AG04450 (cell line): Measurements from ENCODE around the gene MAPK10. TPM values are rescaled to one million over a fixed set of nuclear protein-coding genes. Genes with fewer than 3 reads are reported as not detected.
A peak's percentile ranks its signal among the peaks of the same experiment; 100 is the strongest.

ENCODE experiments used
- CTCF ChIA-PET: fragments of 300-600, 350-600 bp; formaldehyde crosslinking; extraction: SDS; loops from one replicate; lab custom pipeline; 2022; ENCODE audit warnings: antibody characterized with exemption, inconsistent platforms; lab: Charles Lee
- POLR2A ChIA-PET: fragments of 350-600 bp; formaldehyde crosslinking; extraction: SDS; loops from one replicate; lab custom pipeline; 2021; ENCODE audit warnings: antibody characterized with exemption, inconsistent platforms; lab: Yijun Ruan, JAX
- DNase-seq: peaks from one replicate; pipeline ENCODE4 v3.0.0-alpha.2; 2011; ENCODE audit warnings: low read depth, low spot score
- H3K27ac ChIP-seq: one replicate; pipeline ENCODE4 v1.5.1; 2012; ENCODE audit warnings: low read depth, low read length, control low read depth
- H3K27me3 ChIP-seq: one replicate; pipeline ENCODE4 v1.6.0; 2012; ENCODE audit warnings: low read length; ENCODE audit not compliant: control insufficient read depth, insufficient read depth
- H3K4me3 ChIP-seq: 2 replicates; pipeline ENCODE4 v1.5.1; 2011; ENCODE audit warnings: mild to moderate bottlenecking, low read depth, low read length, control low read depth
- H3K9me3 ChIP-seq: 2 replicates; pipeline ENCODE4 v1.5.1; 2012; ENCODE audit warnings: low read length; ENCODE audit not compliant: control insufficient read depth, insufficient read depth
- CTCF ChIP-seq: IDR thresholded peaks from 2 replicates; pipeline ENCODE4 v1.5.1; 2011; ENCODE audit warnings: low read depth, low read length, control low read depth, inconsistent platforms
- polyA minus RNA-seq: library from RNA; depleted of rRNA, polyadenylated mRNA; stranded (reverse); fragments of >200 nt; gene quantifications from 2 replicates; pipeline ENCODE4 v1.2.3, GENCODE V29; 2011; rRNA and poly(A)+ RNA removed
- polyA plus RNA-seq: library from polyadenylated mRNA; depleted of rRNA; stranded (reverse); fragments of >200 nt; gene quantifications from 2 replicates; pipeline ENCODE4 v1.2.3, GENCODE V29; 2011; rRNA removed

MAPK10 gene
- polyA plus RNA-seq, result 11.3 and 16.3 TPM in 2 replicates
- polyA minus RNA-seq, result 30.0 and 40.7 TPM in 2 replicates

- peak within 1 kb of the TSS; percentile 58 for H3K4me3 ChIP-seq
- ChIA-PET CTCF (no interaction called here), POLR2A (no interaction called here)
- no peak for TF ChIP-seq CTCF
- no peaks in the 10 kb centered on the region for H3K9me3 ChIP-seq
- H3K27me3 ChIP-seq, result no peaks in the 10 kb centered on the region
- H3K27ac ChIP-seq, result no peak within 1 kb of the TSS
- peak; percentile 81 for DNase-seq
These were observed at the start of gene MAPK10 for GRCh38 chr4:86359944-86360478. TSS of gene MAPK10 (minus strand) at chr4:86360053.

- no peak for DNase-seq
- CTCF ChIA-PET, result no interaction called here
- no peak overlapping the region for H3K4me3 ChIP-seq
- no peaks in the 10 kb centered on the region for H3K9me3 ChIP-seq
- H3K27ac ChIP-seq, result no peak overlapping the region
- TF ChIP-seq CTCF, result no peak
- H3K27me3 ChIP-seq, result no peaks in the 10 kb centered on the region
- POLR2A ChIA-PET, result no interaction called here
These were observed 43.7 kb upstream of the MAPK10 start for GRCh38 chr4:86403575-86403974.

GRCh38 chr4:86401826-86402225 is 42.0 kb upstream of the MAPK10 start:
- POLR2A ChIA-PET, result no interaction called here
- H3K27me3 ChIP-seq, result no peaks in the 10 kb centered on the region
- CTCF ChIA-PET, result no interaction called here
- no peak for DNase-seq
- no peaks in the 10 kb centered on the region for H3K9me3 ChIP-seq
- TF ChIP-seq CTCF, result no peak
- H3K4me3 ChIP-seq, result no peak overlapping the region
- H3K27ac ChIP-seq, result no peak overlapping the region

GRCh38 chr4:86400216-86400615 is 40.4 kb upstream of the MAPK10 start:
- no peak for DNase-seq
- ChIA-PET POLR2A (no interaction called here), CTCF (no interaction called here)
- Histone ChIP-seq H3K4me3 (no peak overlapping the region), H3K9me3 (no peaks in the 10 kb centered on the region), H3K27me3 (no peaks in the 10 kb centered on the region), H3K27ac (no peak overlapping the region)
- no peak for TF ChIP-seq CTCF

GRCh38 chr4:86398187-86398586 is 38.3 kb upstream of the MAPK10 start:
- DNase-seq, result no peak
- POLR2A ChIA-PET, result no interaction called here
- no peak for TF ChIP-seq CTCF
- no peaks in the 10 kb centered on the region for H3K9me3 ChIP-seq
- no peaks in the 10 kb centered on the region for H3K27me3 ChIP-seq
- CTCF ChIA-PET, result no interaction called here
- H3K27ac ChIP-seq, result no peak overlapping the region
- H3K4me3 ChIP-seq, result no peak overlapping the region
